UCSD-AML1 (cell line): ENCODE measurements around the gene RORB.

Source experiments
- DNase-seq: peaks from one replicate; lab custom pipeline; 2025; ENCODE audit not compliant: unreplicated experiment; lab: John Stamatoyannopoulos, UW

The RORB gene

GRCh38 chr9:74589576-74589975 lies 92.4 kb downstream of the RORB start:
- DNase-seq: no peak

- DNase-seq: no peak
Measured at GRCh38 chr9:74595286-74595685, 98.2 kb downstream of the RORB start.

- DNase-seq: no peak
Measured at GRCh38 chr9:74598874-74599273, 101.7 kb downstream of the RORB start.

- DNase-seq: no peak
Measured at GRCh38 chr9:74609671-74610405, 112.7 kb downstream of the RORB start.

- no peak for DNase-seq
Measured at GRCh38 chr9:74610523-74611061, 113.5 kb downstream of the RORB start.

GRCh38 chr9:74630228-74630627 lies 133.1 kb downstream of the RORB start:
- no peak for DNase-seq

- no peak for DNase-seq
Measured at GRCh38 chr9:74639112-74639511, 142.0 kb downstream of the RORB start.

- DNase-seq: no peak
Measured at GRCh38 chr9:74642376-74642775, 145.2 kb downstream of the RORB start.

- no peak for DNase-seq
Measured at GRCh38 chr9:74643303-74643923, 146.3 kb downstream of the RORB start.

GRCh38 chr9:74644023-74644422 lies 146.9 kb downstream of the RORB start:
- DNase-seq: no peak

- DNase-seq: no peak
Measured at GRCh38 chr9:74645007-74645639, 148.0 kb downstream of the RORB start.

GRCh38 chr9:74653410-74654080 lies 156.4 kb downstream of the RORB start:
- DNase-seq: no peak

GRCh38 chr9:74662674-74663073 lies 165.5 kb downstream of the RORB start:
- DNase-seq: no peak

GRCh38 chr9:74663439-74663838 lies 166.3 kb downstream of the RORB start:
- DNase-seq: no peak

GRCh38 chr9:74666625-74667316 lies 169.6 kb downstream of the RORB start:
- DNase-seq: no peak

- DNase-seq: no peak
Measured at GRCh38 chr9:74672237-74672636, 175.1 kb downstream of the RORB start.

GRCh38 chr9:74674077-74674476 lies 176.9 kb downstream of the RORB start:
- DNase-seq: no peak

- DNase-seq: no peak
Measured at GRCh38 chr9:74681906-74682305, 184.8 kb downstream of the RORB start.

- DNase-seq: no peak
Measured at GRCh38 chr9:74683322-74683721, 186.2 kb downstream of the RORB start.

GRCh38 chr9:74691058-74691457 lies 193.9 kb downstream of the RORB start:
- DNase-seq: no peak

- no peak for DNase-seq
Measured at GRCh38 chr9:74696520-74696919, 199.4 kb downstream of the RORB start.
